GM18498 (cell line): ENCODE measurements around the gene PTPRG.

Source experiments
- ATAC-seq: cut with Tn5 transposase; IDR thresholded peaks from one replicate; pipeline ENCODE4 v1.9.1; 2021; ENCODE audit warnings: mild to moderate bottlenecking, moderate library complexity; ENCODE audit not compliant: unreplicated experiment

PTPRG gene

DNA sequence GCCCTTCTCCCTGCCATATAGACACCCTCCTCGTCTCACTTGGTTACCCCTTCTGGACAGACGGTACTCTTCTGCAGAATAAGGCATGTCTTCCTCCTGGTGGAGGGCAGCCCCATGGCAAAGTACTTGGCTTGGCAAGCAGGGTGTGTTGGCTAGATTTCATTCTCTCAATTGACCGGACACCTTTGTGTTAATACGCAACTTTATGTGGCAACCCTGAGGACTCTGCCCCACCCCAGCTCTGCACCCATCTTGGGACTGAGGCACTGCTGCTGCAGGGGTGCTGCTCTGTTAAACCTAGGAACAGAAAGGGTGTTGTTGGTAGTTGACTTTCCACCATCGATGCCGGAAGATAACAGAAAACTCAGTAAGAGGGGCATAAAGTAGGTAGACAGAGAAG, 55.2 kb downstream of the PTPRG start:
- no peak for ATAC-seq

DNA sequence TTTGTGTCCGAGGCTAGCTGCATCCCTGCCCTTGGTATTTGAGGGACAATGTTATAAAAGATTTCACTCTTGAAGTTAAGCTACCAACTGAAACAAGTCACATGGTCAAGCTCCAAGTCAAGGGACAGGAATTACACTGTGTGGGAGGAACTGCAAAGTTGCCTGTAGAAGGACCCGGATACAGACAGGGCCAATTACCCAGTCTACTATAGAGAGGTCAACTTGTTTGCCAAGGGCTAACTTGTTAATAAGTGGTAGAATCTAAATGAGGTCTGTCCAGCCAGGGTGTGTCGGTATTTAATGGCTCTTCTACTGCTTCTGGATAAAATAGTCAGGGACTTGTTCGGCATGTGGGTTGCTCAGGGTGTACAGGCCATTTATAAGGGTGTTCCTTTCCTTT, 55.7 kb downstream of the PTPRG start:
- ATAC-seq = no peak

DNA sequence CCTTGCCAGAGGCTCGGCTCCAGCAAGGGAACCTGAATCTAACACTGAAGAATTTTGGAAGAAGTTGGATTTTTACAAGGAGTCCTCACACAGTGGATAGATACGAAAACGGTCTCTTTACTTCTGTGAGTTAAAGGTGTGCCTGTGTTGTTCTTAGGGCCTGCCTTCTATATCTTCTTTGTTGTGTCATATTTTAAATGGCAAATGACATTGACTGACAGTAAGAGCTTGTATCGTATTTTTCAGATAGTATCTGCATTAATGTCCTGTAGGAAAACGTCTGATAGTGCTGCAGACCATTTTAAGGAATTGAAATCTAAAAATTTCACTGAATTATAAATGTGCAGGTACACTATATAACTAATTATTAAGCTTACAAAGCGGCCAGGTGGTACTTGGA, 56.3 kb downstream of the PTPRG start:
- ATAC-seq = no peak

GRCh38 chr3:61618231-61618630, 56.9 kb downstream of the PTPRG start:
- ATAC-seq = no peak

GRCh38 chr3:61618871-61619270, 57.5 kb downstream of the PTPRG start:
- ATAC-seq = no peak

GRCh38 chr3:61620073-61620472, 58.7 kb downstream of the PTPRG start:
- no peak for ATAC-seq

DNA sequence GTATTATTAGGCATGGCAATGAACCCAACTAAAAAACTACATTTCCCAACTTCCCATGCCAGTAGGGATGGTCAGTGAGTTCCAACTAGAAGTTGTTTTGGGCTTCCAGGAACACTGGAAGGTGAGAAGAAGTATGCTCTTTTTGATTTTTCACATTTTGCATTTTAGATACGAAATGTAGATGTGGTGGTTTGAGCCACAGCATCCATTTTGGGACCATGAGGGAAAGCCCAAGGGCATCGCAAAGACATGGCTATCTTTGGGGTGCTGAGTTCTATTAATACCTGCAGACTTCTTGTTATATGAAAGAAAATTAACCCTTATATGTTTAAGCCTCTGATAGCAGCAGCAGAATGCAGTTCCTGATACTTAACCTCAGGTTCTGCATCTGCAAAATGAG, 62.9 kb downstream of the PTPRG start:
- no peak for ATAC-seq

GRCh38 chr3:61625429-61625828, 64.1 kb downstream of the PTPRG start:
- ATAC-seq = no peak

DNA sequence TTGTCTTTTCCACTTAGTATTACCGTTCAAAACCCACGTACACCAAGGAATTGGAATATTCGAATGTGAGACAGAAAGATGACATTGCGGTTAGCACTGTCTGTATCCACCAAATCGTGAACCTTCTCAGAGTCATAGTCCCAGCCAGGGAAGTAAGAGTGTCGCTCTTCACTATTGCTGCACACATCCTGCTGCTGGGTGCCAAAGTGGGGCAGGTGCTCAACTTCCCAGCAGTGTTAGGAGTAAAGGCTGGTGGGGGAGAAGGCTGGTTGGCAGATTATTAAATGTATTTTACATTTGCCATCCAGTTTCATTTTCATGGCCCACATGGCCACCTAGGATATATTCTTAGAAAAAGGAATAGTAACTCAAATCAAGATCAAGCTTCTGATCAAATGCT, 65.1 kb downstream of the PTPRG start:
- ATAC-seq = no peak

GRCh38 chr3:61627768-61628185, 66.4 kb downstream of the PTPRG start:
- ATAC-seq = no peak

DNA sequence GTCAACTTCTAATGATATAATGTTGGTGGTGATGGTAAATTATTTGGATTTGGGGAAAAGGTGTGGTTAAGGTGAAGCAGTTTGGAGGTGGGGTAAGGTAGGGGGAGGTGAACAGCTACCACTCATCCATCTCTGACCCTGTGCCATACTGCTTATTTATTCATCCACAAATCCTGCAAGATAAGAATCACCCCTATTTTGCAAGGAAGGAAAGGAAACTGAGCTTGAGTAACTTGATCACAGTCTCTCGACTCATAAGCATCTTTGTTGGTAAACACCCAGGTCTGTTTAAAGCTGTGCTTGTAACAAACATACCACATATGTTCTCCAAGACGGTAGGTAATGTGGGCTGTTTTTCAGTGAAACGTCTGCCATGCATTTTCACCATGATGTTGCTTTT, 67.3 kb downstream of the PTPRG start:
- ATAC-seq = no peak

DNA sequence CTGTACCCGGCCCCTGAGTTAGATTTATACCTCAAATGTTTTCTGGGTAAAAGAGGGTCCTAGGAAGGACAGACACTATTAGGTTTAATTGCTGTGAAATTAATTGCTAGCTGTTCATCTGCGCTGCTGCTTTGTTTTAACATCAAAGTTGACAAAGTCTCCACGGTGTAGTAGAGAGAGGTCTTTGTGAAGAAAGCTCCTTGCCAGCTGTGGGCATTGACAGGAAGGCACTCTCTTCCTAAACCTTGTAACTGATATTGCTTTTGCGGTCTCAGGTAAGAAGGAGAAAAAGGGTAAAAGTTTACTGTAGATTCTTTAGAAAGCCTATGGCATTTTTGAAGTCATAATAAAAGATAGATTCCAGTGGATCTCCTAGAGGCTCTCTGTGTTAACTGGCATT, 68.1 kb downstream of the PTPRG start:
- no peak for ATAC-seq

GRCh38 chr3:61631108-61631769, 69.9 kb downstream of the PTPRG start:
- no peak for ATAC-seq

DNA sequence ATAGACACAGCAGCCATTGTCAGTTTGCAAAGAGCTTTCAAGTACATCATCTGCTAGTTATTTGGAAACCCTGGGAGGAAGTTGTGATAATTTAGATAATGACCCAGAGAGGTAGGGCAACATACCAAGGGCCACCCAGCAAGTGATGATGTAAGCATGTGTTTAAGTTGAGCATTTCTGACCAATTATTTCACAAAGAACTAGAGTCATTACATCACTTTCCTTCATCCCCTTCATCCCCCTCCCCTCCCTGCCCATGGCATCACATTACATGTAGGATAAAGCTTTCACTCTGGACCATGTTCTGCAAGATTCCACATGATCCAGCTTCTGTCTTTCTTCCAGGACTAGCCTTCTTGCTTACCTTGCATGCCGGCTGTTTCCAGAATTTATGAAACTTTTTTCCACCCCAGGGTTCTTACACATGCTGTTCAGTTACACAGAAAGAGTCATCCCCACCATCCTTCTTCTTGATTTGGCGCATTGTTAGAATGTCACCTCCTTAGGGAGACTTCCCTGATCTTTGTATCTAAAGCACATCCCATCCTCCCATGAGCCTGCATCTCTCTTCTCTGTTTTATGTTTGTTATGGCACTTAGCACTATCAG, 71.3 kb downstream of the PTPRG start:
- ATAC-seq = no peak

- no peak for ATAC-seq
Observed at GRCh38 chr3:61634678-61635077, 73.3 kb downstream of the PTPRG start.

GRCh38 chr3:61637088-61638051, 76.0 kb downstream of the PTPRG start:
- ATAC-seq = no peak

DNA sequence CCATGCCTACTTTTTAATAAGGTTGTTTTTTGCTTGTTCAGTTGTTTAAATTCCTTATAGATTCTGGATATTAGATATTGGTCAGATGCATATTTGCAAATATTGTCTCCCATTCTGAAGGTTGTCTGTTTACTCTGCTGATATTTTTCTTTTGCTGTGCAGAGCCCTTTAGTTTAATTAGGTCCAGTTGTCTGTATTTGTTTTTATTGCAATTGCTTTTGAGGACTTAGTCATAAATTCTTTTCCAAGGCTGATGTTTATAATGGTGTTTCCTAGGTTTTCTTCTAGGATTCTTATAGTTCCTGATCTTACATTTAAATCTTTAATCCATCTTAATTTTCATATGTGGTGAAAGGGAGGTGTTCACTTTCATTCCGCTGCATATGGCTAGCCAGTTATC, 77.4 kb downstream of the PTPRG start:
- no peak for ATAC-seq

GRCh38 chr3:61639991-61640390, 78.6 kb downstream of the PTPRG start:
- ATAC-seq = no peak

GRCh38 chr3:61645148-61645547, 83.8 kb downstream of the PTPRG start:
- no peak for ATAC-seq

DNA sequence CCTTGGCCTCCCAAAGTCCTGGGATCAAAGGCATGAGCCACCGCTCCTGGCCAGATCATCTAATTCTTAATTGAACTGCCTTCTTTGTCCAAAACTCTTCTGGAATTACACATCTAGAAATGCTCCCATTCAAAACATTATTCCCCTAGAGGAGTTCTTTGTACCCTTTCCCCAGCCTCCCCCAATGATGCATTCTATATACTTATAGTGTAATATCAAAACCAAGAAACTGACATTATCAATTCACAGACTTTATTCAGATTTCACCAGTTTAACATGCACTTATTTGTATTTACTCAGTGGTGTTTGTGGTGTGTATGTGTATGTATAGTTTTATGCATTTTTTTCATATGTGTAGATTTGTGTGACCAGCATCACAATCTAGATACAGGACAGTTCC, 85.0 kb downstream of the PTPRG start:
- no peak for ATAC-seq

GRCh38 chr3:61646851-61647525, 85.6 kb downstream of the PTPRG start:
- ATAC-seq = no peak
